CD4-positive, CD25-positive, alpha-beta regulatory T cell (primary cell): ENCODE measurements around the gene CFAP20DC. TPM values are rescaled to one million over a fixed set of nuclear protein-coding genes. Genes with fewer than 3 reads are reported as not detected.
"Not testable (repeated sequence)": the region's sequence is repeated elsewhere in the genome, so short reads cannot be mapped to it uniquely, and the experiment has no call there.

Experiments used
- ATAC-seq, 2 donors: fragments of 150-1000 bp; cut with Tn5 transposase; one replicate each; pipeline ENCODE4 v1.10.0; 2021; ENCODE audit warnings: low read depth in 2 of 2, moderate number of reproducible peaks in 2 of 2, moderate library complexity in 1 of 2
- DNase-seq, 3 donors: peaks; one replicate each; pipeline versions ENCODE4 v3.0.0 to v3.0.0-alpha.2; 2012 to 2022; ENCODE audit warnings: mixed read lengths in 1 of 3
- H3K27ac ChIP-seq: one replicate; pipeline ENCODE4 v1.7.0; 2013; ENCODE audit warnings: mild to moderate bottlenecking, low read length; ENCODE audit not compliant: insufficient read depth, poor library complexity, severe bottlenecking
- H3K27me3 ChIP-seq: one replicate; pipeline ENCODE4 v1.7.0; 2013; ENCODE audit warnings: low read length; ENCODE audit not compliant: control insufficient read depth, insufficient read depth
- H3K36me3 ChIP-seq: one replicate; pipeline ENCODE4 v1.7.0; 2013; ENCODE audit warnings: mild to moderate bottlenecking, low read length, moderate library complexity; ENCODE audit not compliant: control insufficient read depth, insufficient read depth
- H3K4me1 ChIP-seq: 2 replicates; pipeline ENCODE4 v1.7.0; 2013; ENCODE audit warnings: mild to moderate bottlenecking, low read length; ENCODE audit not compliant: insufficient read depth, control insufficient read depth, poor library complexity, severe bottlenecking
- H3K4me3 ChIP-seq: one replicate; pipeline ENCODE4 v1.7.0; 2013; ENCODE audit warnings: low read depth, mild to moderate bottlenecking, low read length, moderate library complexity
- H3K9me3 ChIP-seq, 2 experiments: 1 replicate in 1 of 2; 2 replicates in 1 of 2; pipeline ENCODE4 v1.7.0; 2013; ENCODE audit warnings: low read length in 2 of 2, mild to moderate bottlenecking in 1 of 2, moderate library complexity in 1 of 2; ENCODE audit not compliant: control insufficient read depth in 2 of 2
- H3K27ac Mint-ChIP-seq, 3 donors: one replicate each; pipeline ENCODE4 v1.8.0; 2020 to 2022; ENCODE audit warnings: mild to moderate bottlenecking in 3 of 3, mixed read lengths in 3 of 3, moderate library complexity in 2 of 3
- H3K27me3 Mint-ChIP-seq: one replicate; pipeline ENCODE4 v1.8.0; 2022; ENCODE audit warnings: mild to moderate bottlenecking, mixed read lengths
- H3K36me3 Mint-ChIP-seq: one replicate; pipeline ENCODE4 v1.8.0; 2020; ENCODE audit warnings: mixed read lengths
- H3K4me1 Mint-ChIP-seq, 4 donors: one replicate each; pipeline ENCODE4 v1.8.0; 2020 to 2022; ENCODE audit warnings: mixed read lengths in 4 of 4, mild to moderate bottlenecking in 1 of 4
- H3K4me3 Mint-ChIP-seq, 4 donors: one replicate each; pipeline ENCODE4 v1.8.0; 2020 to 2022; ENCODE audit warnings: mild to moderate bottlenecking in 4 of 4, mixed read lengths in 4 of 4, moderate library complexity in 3 of 4
- H3K9me3 Mint-ChIP-seq, 7 donors: one replicate each; pipeline ENCODE4 v1.8.0; 2020 to 2022; ENCODE audit warnings: mixed read lengths in 7 of 7, mild to moderate bottlenecking in 3 of 7, moderate library complexity in 2 of 7
- polyA plus RNA-seq, 4 donors: library from polyadenylated mRNA; unstranded; fragments of 300-500 nt; fragmentation: Illumina TruSeq; gene quantifications; one replicate each; pipeline ENCODE4 v1.2.3, GENCODE V29; 2021
- total RNA-seq: library from RNA; stranded (reverse); gene quantifications from one replicate; pipeline ENCODE4 v1.2.3, GENCODE V29; 2022

The CFAP20DC gene
- total and polyA plus RNA-seq, 5 donors from 2014 or later, result 0.10 to 0.56 (median 0.32) TPM

GRCh38 chr3:58704304-58704703 lies 345.5 kb downstream of the CFAP20DC start:
- H3K27ac ChIP-seq, H3K4me3 ChIP-seq, H3K36me3 Mint-ChIP-seq, H3K4me1 Mint-ChIP-seq, DNase-seq, H3K9me3 Mint-ChIP-seq, H3K9me3 ChIP-seq, H3K36me3 ChIP-seq, H3K27me3 ChIP-seq, H3K4me1 ChIP-seq, H3K27ac Mint-ChIP-seq, H3K4me3 Mint-ChIP-seq, ATAC-seq: not testable (repeated sequence)
- peaks cover 11% of the 10 kb centered on the region for H3K27me3 Mint-ChIP-seq

GRCh38 chr3:58698246-58698645 lies 351.6 kb downstream of the CFAP20DC start:
- no peaks in the 10 kb centered on the region for H3K36me3 Mint-ChIP-seq
- no peak overlapping the region for H3K27ac Mint-ChIP-seq
- peaks cover 0 to 3% (median 0%) of the 10 kb centered on the region in 7 donors for H3K9me3 Mint-ChIP-seq
- ATAC-seq (no peak), DNase-seq (no peak)
- Histone ChIP-seq H3K9me3 (no peaks in the 10 kb centered on the region), H3K4me1 (no peaks in the 10 kb centered on the region), H3K27ac (no peak overlapping the region), H3K27me3 (no peaks in the 10 kb centered on the region), H3K4me3 (no peak overlapping the region), H3K36me3 (no peaks in the 10 kb centered on the region)
- no peak overlapping the region for H3K4me3 Mint-ChIP-seq
- no peaks in the 10 kb centered on the region for H3K4me1 Mint-ChIP-seq
- peaks cover 4% of the 10 kb centered on the region for H3K27me3 Mint-ChIP-seq

- H3K27me3 ChIP-seq, result no peaks in the 10 kb centered on the region
- no peaks in the 10 kb centered on the region for H3K4me1 Mint-ChIP-seq
- no peak for DNase-seq
- no peaks in the 10 kb centered on the region for H3K9me3 ChIP-seq
- H3K27me3 Mint-ChIP-seq, result peaks cover 4% of the 10 kb centered on the region
- no peak overlapping the region for H3K4me3 ChIP-seq
- H3K27ac Mint-ChIP-seq, result no peak overlapping the region
- no peak overlapping the region for H3K4me3 Mint-ChIP-seq
- H3K36me3 Mint-ChIP-seq, result no peaks in the 10 kb centered on the region
- no peaks in the 10 kb centered on the region for H3K4me1 ChIP-seq
- no peaks in the 10 kb centered on the region for H3K36me3 ChIP-seq
- H3K27ac ChIP-seq, result no peak overlapping the region
- ATAC-seq, result no peak
- H3K9me3 Mint-ChIP-seq, result peaks cover 0 to 3% (median 0%) of the 10 kb centered on the region in 7 donors
Observed at GRCh38 chr3:58697561-58697960, 352.3 kb downstream of the CFAP20DC start.

GRCh38 chr3:58696813-58697212 lies 353.0 kb downstream of the CFAP20DC start:
- H3K27ac ChIP-seq, H3K36me3 ChIP-seq, H3K9me3 ChIP-seq, H3K4me1 Mint-ChIP-seq, H3K27me3 ChIP-seq, H3K4me3 Mint-ChIP-seq, H3K36me3 Mint-ChIP-seq, H3K27me3 Mint-ChIP-seq, ATAC-seq, H3K4me3 ChIP-seq, H3K4me1 ChIP-seq, DNase-seq, H3K27ac Mint-ChIP-seq, H3K9me3 Mint-ChIP-seq: not testable (repeated sequence)

- DNase-seq, result no peak
- Histone ChIP-seq H3K4me3 (no peak overlapping the region), H3K36me3 (no peaks in the 10 kb centered on the region), H3K27ac (no peak overlapping the region), H3K9me3 (peaks cover 4 to 9% of the 10 kb centered on the region in 2 experiments), H3K27me3 (no peaks in the 10 kb centered on the region), H3K4me1 (no peaks in the 10 kb centered on the region)
- no peak for ATAC-seq
- H3K36me3 Mint-ChIP-seq, result no peaks in the 10 kb centered on the region
- peaks cover 0 to 7% (median 0%) of the 10 kb centered on the region in 7 donors for H3K9me3 Mint-ChIP-seq
- no peaks in the 10 kb centered on the region for H3K4me1 Mint-ChIP-seq
- H3K4me3 Mint-ChIP-seq, result no peak overlapping the region
- no peak overlapping the region for H3K27ac Mint-ChIP-seq
- H3K27me3 Mint-ChIP-seq, result peaks cover 4% of the 10 kb centered on the region
Observed at GRCh38 chr3:58696093-58696492, 353.7 kb downstream of the CFAP20DC start.

- H3K4me1 ChIP-seq, H3K27ac Mint-ChIP-seq, H3K27ac ChIP-seq: not testable (repeated sequence)
Observed at GRCh38 chr3:58695284-58695683, 354.5 kb downstream of the CFAP20DC start.

GRCh38 chr3:58693940-58694850 lies 355.6 kb downstream of the CFAP20DC start:
- Mint-ChIP-seq H3K36me3 (no peaks in the 10 kb centered on the region), H3K27ac (peak overlapping the region in 1 of 3 donors; percentile 2), H3K9me3 (peaks cover 0 to 8% (median 0%) of the 10 kb centered on the region in 7 donors), H3K4me1 (no peaks in the 10 kb centered on the region), H3K4me3 (no peak overlapping the region), H3K27me3 (peaks cover 8% of the 10 kb centered on the region)
- Histone ChIP-seq H3K4me3 (no peak overlapping the region), H3K27me3 (no peaks in the 10 kb centered on the region), H3K4me1 (no peaks in the 10 kb centered on the region), H3K36me3 (no peaks in the 10 kb centered on the region), H3K9me3 (peaks cover 4 to 9% of the 10 kb centered on the region in 2 experiments), H3K27ac (no peak overlapping the region)
- DNase-seq (no peak), ATAC-seq (no peak)

More at GRCh38 chr3:58695284-58695683, 354.5 kb downstream of the CFAP20DC start:
- not testable (repeated sequence) for H3K9me3 Mint-ChIP-seq, H3K36me3 ChIP-seq, H3K9me3 ChIP-seq, H3K4me1 Mint-ChIP-seq, ATAC-seq, H3K27me3 Mint-ChIP-seq, H3K4me3 ChIP-seq, DNase-seq, H3K4me3 Mint-ChIP-seq, H3K27me3 ChIP-seq, H3K36me3 Mint-ChIP-seq

- no peak overlapping the region for H3K27ac ChIP-seq
- H3K4me3 ChIP-seq, result no peak overlapping the region
- no peak for DNase-seq
- Mint-ChIP-seq H3K36me3 (no peaks in the 10 kb centered on the region), H3K4me3 (no peak overlapping the region), H3K27ac (no peak overlapping the region), H3K27me3 (peaks cover 6% of the 10 kb centered on the region), H3K9me3 (peaks cover 0 to 8% (median 2%) of the 10 kb centered on the region in 7 donors), H3K4me1 (no peaks in the 10 kb centered on the region)
- no peak for ATAC-seq
- H3K4me1 ChIP-seq, result no peaks in the 10 kb centered on the region
- no peaks in the 10 kb centered on the region for H3K27me3 ChIP-seq
- peaks cover 4 to 9% of the 10 kb centered on the region in 2 experiments for H3K9me3 ChIP-seq
- H3K36me3 ChIP-seq, result no peaks in the 10 kb centered on the region
Observed at GRCh38 chr3:58692484-58692883, 357.3 kb downstream of the CFAP20DC start.
